ENCODE results near the gene GALNT6.
"Not testable (repeated sequence)": the region's sequence is repeated elsewhere in the genome, so short reads cannot be mapped to it uniquely, and the experiment has no call there.

GALNT6 gene

GRCh38 chr12:51320311-51320694, 70.9 kb downstream of the GALNT6 start:
- no peak for DNase-seq

GRCh38 chr12:51318846-51319599, 72.2 kb downstream of the GALNT6 start:
- peak; percentile 85 for DNase-seq

- not testable (repeated sequence) for DNase-seq
These were observed 73.0 kb downstream of the GALNT6 start for GRCh38 chr12:51318057-51318806.

- DNase-seq, result no peak
These were observed 79.8 kb downstream of the GALNT6 start for GRCh38 chr12:51311389-51311788.

GRCh38 chr12:51307655-51308593, 83.3 kb downstream of the GALNT6 start:
- DNase-seq, result no peak

- DNase-seq, result peak; percentile 30
These were observed 84.7 kb downstream of the GALNT6 start for GRCh38 chr12:51306507-51306906.
